RWPE1 (cell line): ENCODE measurements around the gene TM4SF1.
A peak's percentile ranks its signal among the peaks of the same experiment; 100 is the strongest.
"Not testable (repeated sequence)": the region's sequence is repeated elsewhere in the genome, so short reads cannot be mapped to it uniquely, and the experiment has no call there.

Experiments
- CTCF ChIA-PET: fragments of 350-600 bp; sonication (Branson Sonifier 250); formaldehyde crosslinking; extraction: SDS; loops from one replicate; lab custom pipeline; 2021; lab: Yijun Ruan, JAX
- POLR2A ChIA-PET: fragments of 400-600 bp; formaldehyde crosslinking; extraction: SDS; loops from one replicate; lab custom pipeline; 2020; ENCODE audit warnings: antibody characterized with exemption; ENCODE audit not compliant: low non-redundant PET; lab: Yijun Ruan, JAX
- DNase-seq: peaks from one replicate; pipeline ENCODE4 v3.0.0; 2012; ENCODE audit warnings: low spot score
- H3K27ac ChIP-seq: fragments of 450-650 bp; 2 replicates; pipeline ENCODE4 v1.5.1; 2017
- TF ChIP-seq, protein P1 (sequence below): fragments of 450-650 bp; conservative IDR thresholded peaks from 2 replicates; pipeline ENCODE4 v1.5.1; 2017; ENCODE audit warnings: low read depth, mild to moderate bottlenecking

The TM4SF1 gene

DNA sequence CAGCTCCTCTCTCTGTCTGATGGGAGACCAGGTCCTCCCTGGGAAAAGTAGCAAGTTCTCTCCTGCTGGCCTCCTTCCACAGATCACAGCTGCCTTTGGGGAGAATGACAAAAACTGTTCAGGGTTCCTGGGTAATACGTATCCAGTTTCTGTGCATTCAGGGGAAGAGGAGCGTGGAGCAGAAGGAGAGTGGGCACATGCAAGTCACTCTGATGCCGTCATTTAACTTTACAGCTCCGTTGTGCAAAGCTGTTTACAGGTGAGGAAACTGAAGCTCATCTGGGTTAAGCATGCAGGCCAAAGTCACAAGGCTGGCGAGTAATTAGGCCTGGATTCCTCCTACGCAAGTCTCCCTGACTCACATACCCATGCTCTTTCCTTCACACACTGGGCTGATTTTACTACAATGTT lies 7.5 kb upstream of the TM4SF1 start:
- no peak overlapping the region for H3K27ac ChIP-seq
- ChIA-PET POLR2A (no interaction called here), CTCF (no interaction called here)
- TF ChIP-seq, protein P1, sequence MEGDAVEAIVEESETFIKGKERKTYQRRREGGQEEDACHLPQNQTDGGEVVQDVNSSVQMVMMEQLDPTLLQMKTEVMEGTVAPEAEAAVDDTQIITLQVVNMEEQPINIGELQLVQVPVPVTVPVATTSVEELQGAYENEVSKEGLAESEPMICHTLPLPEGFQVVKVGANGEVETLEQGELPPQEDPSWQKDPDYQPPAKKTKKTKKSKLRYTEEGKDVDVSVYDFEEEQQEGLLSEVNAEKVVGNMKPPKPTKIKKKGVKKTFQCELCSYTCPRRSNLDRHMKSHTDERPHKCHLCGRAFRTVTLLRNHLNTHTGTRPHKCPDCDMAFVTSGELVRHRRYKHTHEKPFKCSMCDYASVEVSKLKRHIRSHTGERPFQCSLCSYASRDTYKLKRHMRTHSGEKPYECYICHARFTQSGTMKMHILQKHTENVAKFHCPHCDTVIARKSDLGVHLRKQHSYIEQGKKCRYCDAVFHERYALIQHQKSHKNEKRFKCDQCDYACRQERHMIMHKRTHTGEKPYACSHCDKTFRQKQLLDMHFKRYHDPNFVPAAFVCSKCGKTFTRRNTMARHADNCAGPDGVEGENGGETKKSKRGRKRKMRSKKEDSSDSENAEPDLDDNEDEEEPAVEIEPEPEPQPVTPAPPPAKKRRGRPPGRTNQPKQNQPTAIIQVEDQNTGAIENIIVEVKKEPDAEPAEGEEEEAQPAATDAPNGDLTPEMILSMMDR, result no peak
- DNase-seq, result peak; percentile 38

DNA sequence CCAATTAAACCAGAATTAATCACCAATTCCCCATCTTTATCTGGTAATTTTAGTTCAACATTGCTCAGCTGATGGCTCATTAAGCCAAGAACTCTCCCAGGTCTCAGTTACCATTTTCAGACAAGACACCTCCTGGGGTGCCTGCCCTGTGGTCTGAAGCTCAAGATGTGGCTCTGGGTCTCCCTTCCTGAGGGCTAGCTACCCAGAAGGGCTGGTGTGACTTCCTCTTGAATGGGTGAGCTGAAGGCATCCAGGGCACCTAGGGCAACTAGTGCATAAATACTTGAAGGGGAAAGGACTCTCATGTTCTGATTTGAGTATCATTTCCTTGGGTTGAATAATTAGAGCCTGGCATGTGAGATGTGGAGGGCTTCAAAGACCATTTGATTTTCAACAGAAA lies 6.7 kb upstream of the TM4SF1 start:
- DNase-seq, result no peak
- ChIA-PET CTCF (no interaction called here), POLR2A (no interaction called here)
- TF ChIP-seq, protein P1, result no peak
- H3K27ac ChIP-seq, result no peak overlapping the region

DNA sequence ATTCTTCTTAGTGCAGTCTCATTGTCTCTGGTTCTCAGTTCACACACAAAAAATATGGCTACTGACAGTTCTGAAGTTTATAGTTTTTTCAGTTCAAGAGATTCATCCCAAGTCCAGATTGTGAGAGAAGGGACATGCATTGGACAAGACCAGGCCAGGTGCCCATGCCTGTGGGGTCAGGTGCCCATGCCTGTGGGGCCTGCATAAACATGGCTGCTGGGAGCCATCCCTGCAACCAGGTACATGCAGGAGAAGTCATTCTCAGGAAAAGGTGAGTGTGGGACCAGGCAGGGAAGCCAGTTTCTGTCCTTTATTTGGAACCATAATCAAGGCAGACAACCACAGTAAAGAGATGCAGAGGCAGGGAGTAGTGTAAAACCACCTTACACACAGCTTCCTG lies 6.3 kb upstream of the TM4SF1 start:
- TF ChIP-seq, protein P1, result no peak
- CTCF ChIA-PET, result no interaction called here
- no peak for DNase-seq
- POLR2A ChIA-PET, result no interaction called here
- H3K27ac ChIP-seq, result no peak overlapping the region

DNA sequence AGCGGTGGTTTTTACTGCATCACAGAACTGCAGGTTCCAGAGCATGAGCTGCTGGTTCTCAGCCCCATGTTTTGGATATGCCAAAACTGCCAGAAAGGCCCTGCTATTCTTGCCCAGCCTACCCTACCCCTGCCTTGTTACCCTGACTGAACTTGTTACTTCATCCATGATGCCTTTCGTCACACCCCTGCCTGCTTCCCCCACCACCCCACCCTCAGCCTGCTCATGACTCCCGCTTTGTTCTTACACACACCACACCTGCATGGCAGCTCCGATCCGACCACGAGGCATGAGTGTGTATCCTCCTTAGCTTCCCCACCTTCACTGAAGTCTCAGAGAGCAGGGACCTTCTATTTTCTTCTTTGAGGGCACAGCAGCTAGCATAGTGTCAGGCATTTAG lies 5.1 kb upstream of the TM4SF1 start:
- H3K27ac ChIP-seq, result no peak overlapping the region
- ChIA-PET POLR2A (no interaction called here), CTCF (no interaction called here)
- no peak for DNase-seq
- TF ChIP-seq, protein P1, result no peak

DNA sequence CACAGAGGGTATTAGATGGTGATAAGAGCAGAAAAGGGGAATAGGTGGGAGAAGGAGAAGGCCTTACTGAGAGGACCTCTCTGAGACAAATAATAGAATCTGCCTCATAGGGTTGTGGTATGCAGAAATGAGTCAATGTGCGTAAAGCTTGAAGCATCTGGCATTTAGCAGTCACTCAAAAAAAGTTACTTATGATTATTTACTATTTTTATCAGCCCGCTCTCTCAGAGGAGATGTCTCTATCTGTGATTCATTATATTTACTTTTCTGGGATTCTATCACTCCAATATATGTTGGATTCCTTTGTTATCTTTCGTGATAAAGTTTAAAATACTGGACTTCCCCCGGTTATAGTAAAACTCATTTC lies 4.6 kb upstream of the TM4SF1 start:
- H3K27ac ChIP-seq, result no peak overlapping the region
- TF ChIP-seq, protein P1, result no peak
- DNase-seq, result no peak
- ChIA-PET POLR2A (no interaction called here), CTCF (interaction anchor here (0.7 kb wide), 1 partner anchor 72 kb away, joined by 3 read pairs; no protein-coding TSS in a partner anchor)

DNA sequence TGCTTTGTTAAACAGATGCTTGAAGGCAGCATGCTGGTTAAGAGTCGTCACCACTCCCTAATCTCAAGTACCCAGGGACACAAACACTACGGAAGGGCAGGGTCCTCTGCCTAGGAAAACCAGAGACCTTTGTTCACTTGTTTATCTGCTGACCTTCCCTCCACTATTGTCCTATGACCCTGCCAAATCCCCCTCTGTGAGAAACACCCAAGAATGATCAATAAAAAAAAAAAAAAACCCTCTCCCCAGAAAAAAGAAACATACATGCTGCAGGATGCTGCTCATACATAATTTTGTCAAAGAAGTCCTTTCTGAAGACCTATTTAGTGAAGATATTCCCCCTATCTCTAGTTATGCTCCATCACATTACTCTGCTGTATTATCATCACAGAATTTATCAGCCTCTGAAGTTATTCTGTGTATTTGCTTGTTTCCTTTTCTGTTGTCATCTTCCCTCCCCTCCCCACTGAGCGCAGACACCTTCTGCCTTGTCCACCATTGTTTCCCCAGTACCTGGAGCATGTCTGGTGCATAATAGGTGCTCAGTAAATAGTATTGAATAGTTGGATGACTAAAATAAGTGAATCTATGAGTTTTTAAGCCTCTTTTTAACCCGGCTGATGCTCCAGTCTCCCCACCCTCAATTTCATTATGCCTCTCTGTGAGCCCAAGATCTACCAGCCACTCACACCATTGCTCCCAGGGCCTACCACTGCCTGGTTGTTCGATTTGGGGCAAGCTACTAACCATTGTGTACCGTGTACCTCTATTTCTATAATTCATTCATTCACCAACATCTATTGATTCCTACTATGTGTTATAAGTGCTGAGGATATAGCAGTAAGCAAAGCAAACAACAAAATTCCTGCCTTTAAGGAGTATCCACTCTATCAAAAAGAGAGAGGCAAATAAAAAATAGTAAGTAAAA lies 4.0 kb upstream of the TM4SF1 start:
- POLR2A ChIA-PET, result no interaction called here
- no peak for DNase-seq
- no peak overlapping the region for H3K27ac ChIP-seq
- CTCF ChIA-PET, result interaction anchor here (0.7 kb wide), 1 partner anchor 71 kb away, joined by 3 read pairs; no protein-coding TSS in a partner anchor
- TF ChIP-seq, protein P1, result no peak

DNA sequence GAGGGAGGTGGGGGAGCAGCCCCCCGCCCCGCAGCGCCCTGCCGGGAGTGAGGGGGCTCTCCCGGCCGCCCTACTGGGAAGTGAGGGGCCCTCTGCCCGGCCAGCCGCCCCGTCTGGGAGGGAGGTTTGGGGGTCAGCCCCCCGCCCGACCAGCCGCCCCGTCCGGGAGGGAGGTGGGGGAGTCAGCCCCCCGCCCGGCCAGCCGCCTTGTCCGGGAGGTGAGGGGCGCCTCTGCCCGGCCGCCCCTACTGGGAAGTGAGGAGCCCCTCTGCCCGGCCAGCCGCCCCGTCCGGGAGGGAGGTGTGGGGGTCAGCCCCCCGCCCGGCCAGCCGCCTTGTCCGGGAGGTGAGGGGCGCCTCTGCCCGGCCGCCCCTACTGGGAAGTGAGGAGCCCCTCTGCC lies 2.8 kb upstream of the TM4SF1 start:
- CTCF ChIA-PET, DNase-seq, H3K27ac ChIP-seq, POLR2A ChIA-PET: not testable (repeated sequence)
